T-helper 1 cell treated with Interleukin-12 subunit alpha and Interleukin-12 subunit beta and Interleukin-4 antibody, amounts not matched to agents 30 μg/mL and 1 μg/mL, for 36 hours (primary cell): ENCODE results near the gene PACS2.

Source experiments
- H3K27ac Mint-ChIP-seq: one replicate; pipeline ENCODE4 v1.8.0; 2021; ENCODE audit warnings: mild to moderate bottlenecking, mixed read lengths
- H3K27me3 Mint-ChIP-seq: one replicate; pipeline ENCODE4 v1.8.0; 2021; ENCODE audit warnings: low read depth, mixed read lengths
- H3K36me3 Mint-ChIP-seq: one replicate; pipeline ENCODE4 v1.8.0; 2021; ENCODE audit warnings: low read depth, mixed read lengths
- H3K4me1 Mint-ChIP-seq: one replicate; pipeline ENCODE4 v1.8.0; 2021; ENCODE audit warnings: low read depth, mixed read lengths
- H3K4me3 Mint-ChIP-seq: one replicate; pipeline ENCODE4 v1.8.0; 2021; ENCODE audit warnings: mild to moderate bottlenecking, moderate library complexity, mixed read lengths
- H3K9me3 Mint-ChIP-seq: one replicate; pipeline ENCODE4 v1.8.0; 2021; ENCODE audit warnings: mixed read lengths

PACS2 gene

GRCh38 chr14:105431256-105431655, 116.7 kb downstream of the PACS2 start:
- H3K4me3 Mint-ChIP-seq = no peak overlapping the region
- no peaks in the 10 kb centered on the region for H3K27me3 Mint-ChIP-seq
- H3K36me3 Mint-ChIP-seq = peaks cover 9% of the 10 kb centered on the region
- peaks cover 6% of the 10 kb centered on the region for H3K4me1 Mint-ChIP-seq
- H3K9me3 Mint-ChIP-seq = no peaks in the 10 kb centered on the region
- no peak overlapping the region for H3K27ac Mint-ChIP-seq

DNA sequence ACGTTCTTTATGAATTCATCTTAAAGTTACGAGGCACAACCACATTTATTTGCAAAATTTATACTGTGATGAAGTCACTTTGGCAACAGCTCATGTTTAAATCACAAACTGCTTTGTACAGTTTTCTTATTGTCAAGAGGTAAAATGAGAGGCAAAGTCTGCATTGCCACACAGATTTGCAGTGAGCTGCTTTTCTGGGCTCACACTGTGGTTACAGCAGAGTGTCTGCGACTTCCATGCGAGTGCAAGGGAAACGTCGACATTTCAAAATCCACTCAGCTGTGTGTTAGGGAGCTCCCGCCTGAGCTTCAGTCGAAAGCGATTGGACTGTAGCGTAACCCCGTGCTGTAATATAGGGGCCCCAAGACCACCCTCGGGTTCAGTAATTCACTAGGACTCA, 118.1 kb downstream of the PACS2 start:
- Mint-ChIP-seq H3K9me3 (no peaks in the 10 kb centered on the region), H3K4me1 (peaks cover 6% of the 10 kb centered on the region), H3K4me3 (no peak overlapping the region), H3K36me3 (peaks cover 9% of the 10 kb centered on the region), H3K27ac (no peak overlapping the region), H3K27me3 (no peaks in the 10 kb centered on the region)

DNA sequence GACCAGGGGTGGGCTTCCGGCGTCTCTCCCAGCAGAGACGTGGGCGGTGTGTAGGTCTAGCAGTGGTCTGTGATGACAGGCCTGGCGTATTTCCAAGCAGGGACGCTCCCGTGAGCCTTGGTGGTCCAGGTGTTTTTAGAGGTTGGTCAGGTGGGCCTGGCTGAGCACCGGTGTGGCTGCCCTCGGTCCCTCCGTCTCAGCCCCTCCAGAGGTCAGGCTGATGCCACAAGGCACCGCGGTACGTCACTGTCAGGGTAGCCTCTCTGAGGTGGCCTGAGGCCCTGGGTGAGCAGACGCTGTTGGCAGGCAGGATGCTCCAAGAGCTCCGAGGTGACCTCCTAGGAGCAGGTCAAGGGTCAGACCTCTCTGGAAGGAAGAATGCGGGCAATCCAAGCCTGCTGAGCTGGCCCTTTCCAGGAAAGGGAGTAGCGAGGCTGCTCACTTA, 118.6 kb downstream of the PACS2 start:
- Mint-ChIP-seq H3K4me3 (no peak overlapping the region), H3K4me1 (peaks cover 6% of the 10 kb centered on the region), H3K27me3 (no peaks in the 10 kb centered on the region), H3K27ac (no peak overlapping the region), H3K36me3 (peaks cover 9% of the 10 kb centered on the region), H3K9me3 (no peaks in the 10 kb centered on the region)

DNA sequence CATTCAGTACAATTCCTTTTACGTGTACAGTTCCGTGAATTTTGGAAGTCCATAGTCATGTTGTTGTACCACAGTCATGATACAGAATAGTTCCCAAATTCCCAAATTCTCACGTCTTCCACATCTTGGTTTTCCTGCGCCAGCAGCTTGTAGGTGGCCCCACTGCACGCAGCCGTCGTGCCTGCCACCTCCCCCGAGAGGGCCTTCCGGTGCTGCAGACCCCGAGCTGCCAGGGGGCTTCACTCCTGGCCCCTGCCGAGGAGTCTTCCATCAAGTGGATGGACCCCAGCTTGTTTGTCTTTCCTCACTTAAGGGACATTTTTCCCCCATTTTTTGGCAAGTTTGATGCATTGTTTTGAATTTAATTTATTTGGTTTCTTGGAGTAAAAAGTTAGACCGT, 121.9 kb downstream of the PACS2 start:
- H3K9me3 Mint-ChIP-seq = no peaks in the 10 kb centered on the region
- H3K4me3 Mint-ChIP-seq = no peak overlapping the region
- H3K27me3 Mint-ChIP-seq = no peaks in the 10 kb centered on the region
- H3K4me1 Mint-ChIP-seq = peaks cover 6% of the 10 kb centered on the region
- peaks cover 1% of the 10 kb centered on the region for H3K36me3 Mint-ChIP-seq
- no peak overlapping the region for H3K27ac Mint-ChIP-seq

DNA sequence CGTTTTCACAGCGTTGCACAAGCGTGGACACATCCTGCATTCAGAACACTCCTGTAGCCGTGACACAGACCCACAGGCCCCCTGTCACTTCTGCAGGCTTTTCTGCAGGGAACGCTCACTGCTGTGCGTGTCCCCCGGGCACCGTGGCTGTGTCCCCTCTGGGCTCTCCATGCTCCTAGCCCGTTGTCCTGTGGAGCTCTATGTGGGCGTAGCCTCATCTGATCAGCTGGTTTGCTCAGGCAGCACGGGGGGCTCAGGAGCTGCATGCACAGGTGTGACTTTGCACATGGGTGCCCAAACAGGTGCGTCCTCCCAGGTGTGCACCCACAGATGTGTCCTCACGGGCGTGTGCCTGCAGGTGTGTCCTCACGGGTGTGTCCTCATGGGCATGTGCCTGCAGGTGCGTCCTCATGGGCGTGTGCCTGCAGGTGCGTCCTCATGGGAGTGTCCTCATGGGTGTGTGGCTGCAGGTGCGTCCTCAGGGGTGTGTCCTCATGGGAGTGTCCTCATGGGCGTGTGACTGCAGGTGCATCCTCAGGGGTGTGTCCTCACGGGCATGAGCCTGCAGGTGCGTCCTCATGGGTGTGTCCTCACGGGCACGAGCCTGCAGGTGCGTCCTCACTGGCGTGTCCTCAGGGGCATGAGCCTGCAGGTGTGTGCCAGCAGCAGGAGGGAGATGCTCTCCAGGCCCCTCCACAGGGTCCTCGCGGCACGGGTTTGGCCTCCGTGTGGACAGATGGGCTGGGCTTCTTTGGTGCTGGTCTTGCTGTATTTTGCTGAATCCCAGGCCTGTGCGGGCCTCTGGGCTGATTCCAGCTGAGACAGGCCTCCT, 122.6 kb downstream of the PACS2 start:
- Mint-ChIP-seq H3K36me3 (peaks cover 5% of the 10 kb centered on the region), H3K27ac (no peak overlapping the region), H3K27me3 (no peaks in the 10 kb centered on the region), H3K4me1 (peaks cover 6% of the 10 kb centered on the region), H3K4me3 (no peak overlapping the region), H3K9me3 (no peaks in the 10 kb centered on the region)

DNA sequence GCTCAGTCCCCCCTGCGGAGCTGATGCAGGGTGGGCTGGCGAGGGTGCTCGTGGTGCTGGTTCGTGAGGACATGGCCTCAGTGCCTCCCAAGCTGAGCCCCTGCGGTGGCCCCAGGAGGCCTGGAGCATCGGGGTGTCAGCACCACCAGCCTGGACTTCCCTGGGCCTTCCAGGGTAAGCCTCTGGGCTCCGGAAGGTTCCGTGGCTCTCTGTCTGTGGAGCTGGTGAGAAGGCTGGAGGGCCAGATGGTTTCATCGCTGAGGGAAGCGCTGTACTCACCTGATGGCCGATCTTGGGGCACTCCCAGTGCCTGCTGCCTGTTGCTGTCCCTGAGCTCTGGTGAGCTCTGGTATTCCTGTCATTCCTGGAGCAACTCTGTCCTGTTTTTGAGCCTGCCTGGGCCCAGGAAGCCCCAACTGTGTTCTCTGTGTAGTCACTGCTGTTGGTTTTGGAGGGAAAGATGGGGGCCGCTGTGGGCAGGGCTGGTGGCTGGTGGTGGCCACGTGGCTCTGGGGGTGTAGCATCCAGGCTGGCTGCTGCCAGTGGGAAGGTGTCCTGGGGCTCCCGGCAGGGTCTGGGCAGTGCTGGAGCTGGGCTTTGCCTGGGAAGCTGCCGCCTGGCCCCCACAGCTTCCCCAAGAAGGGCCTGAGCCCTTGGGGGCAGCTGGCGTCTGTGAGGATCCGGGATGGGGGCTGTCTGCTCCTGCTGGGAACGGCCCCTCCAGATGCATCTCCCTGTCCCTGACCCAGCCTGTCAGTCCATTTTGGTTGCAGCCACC, 123.4 kb downstream of the PACS2 start:
- no peaks in the 10 kb centered on the region for H3K9me3 Mint-ChIP-seq
- no peak overlapping the region for H3K4me3 Mint-ChIP-seq
- peaks cover 5% of the 10 kb centered on the region for H3K36me3 Mint-ChIP-seq
- H3K27me3 Mint-ChIP-seq = no peaks in the 10 kb centered on the region
- peaks cover 6% of the 10 kb centered on the region for H3K4me1 Mint-ChIP-seq
- H3K27ac Mint-ChIP-seq = no peak overlapping the region

- Mint-ChIP-seq H3K36me3 (peaks cover 5% of the 10 kb centered on the region), H3K27ac (no peak overlapping the region), H3K4me1 (peaks cover 6% of the 10 kb centered on the region), H3K9me3 (no peaks in the 10 kb centered on the region), H3K27me3 (no peaks in the 10 kb centered on the region), H3K4me3 (no peak overlapping the region)
Measured at GRCh38 chr14:105439179-105439578, 124.6 kb downstream of the PACS2 start.

GRCh38 chr14:105439710-105440553, 125.4 kb downstream of the PACS2 start:
- no peaks in the 10 kb centered on the region for H3K27me3 Mint-ChIP-seq

GRCh38 chr14:105440554-105440900, 126.0 kb downstream of the PACS2 start:
- Mint-ChIP-seq H3K4me1 (peaks cover 3% of the 10 kb centered on the region), H3K27me3 (no peaks in the 10 kb centered on the region), H3K27ac (no peak overlapping the region), H3K9me3 (no peaks in the 10 kb centered on the region), H3K4me3 (no peak overlapping the region), H3K36me3 (peaks cover 5% of the 10 kb centered on the region)

More at GRCh38 chr14:105439710-105440553, 125.4 kb downstream of the PACS2 start:
- H3K4me3 Mint-ChIP-seq = no peak overlapping the region
- no peak overlapping the region for H3K27ac Mint-ChIP-seq
- H3K4me1 Mint-ChIP-seq = peaks cover 5% of the 10 kb centered on the region
- H3K36me3 Mint-ChIP-seq = peaks cover 5% of the 10 kb centered on the region
- no peaks in the 10 kb centered on the region for H3K9me3 Mint-ChIP-seq

GRCh38 chr14:105440992-105441391, 126.4 kb downstream of the PACS2 start:
- Mint-ChIP-seq H3K36me3 (peaks cover 5% of the 10 kb centered on the region), H3K27me3 (no peaks in the 10 kb centered on the region), H3K9me3 (no peaks in the 10 kb centered on the region), H3K27ac (no peak overlapping the region), H3K4me3 (no peak overlapping the region), H3K4me1 (no peaks in the 10 kb centered on the region)

DNA sequence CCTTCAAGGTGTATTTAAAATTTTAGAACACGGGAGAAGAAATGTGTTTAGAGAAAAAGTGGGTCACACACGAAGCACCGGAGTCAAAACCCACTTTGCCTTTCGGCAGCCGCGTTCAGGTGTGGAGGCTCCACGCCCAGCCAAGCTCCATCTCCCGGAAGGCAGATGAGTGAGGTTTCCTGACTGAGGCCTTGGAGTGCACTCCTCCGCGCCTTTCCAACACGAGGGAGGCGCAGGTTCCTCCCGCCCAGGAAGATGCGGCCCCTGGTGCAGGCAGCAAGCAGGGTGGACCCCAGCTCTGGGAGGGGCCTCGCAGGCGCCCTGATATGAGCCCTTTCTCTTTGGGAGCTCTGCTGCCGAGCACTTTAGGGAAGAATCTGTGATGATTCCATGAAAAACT, 127.6 kb downstream of the PACS2 start:
- Mint-ChIP-seq H3K27ac (no peak overlapping the region), H3K27me3 (no peaks in the 10 kb centered on the region), H3K4me1 (no peaks in the 10 kb centered on the region), H3K4me3 (no peak overlapping the region), H3K9me3 (no peaks in the 10 kb centered on the region), H3K36me3 (peaks cover 3% of the 10 kb centered on the region)

DNA sequence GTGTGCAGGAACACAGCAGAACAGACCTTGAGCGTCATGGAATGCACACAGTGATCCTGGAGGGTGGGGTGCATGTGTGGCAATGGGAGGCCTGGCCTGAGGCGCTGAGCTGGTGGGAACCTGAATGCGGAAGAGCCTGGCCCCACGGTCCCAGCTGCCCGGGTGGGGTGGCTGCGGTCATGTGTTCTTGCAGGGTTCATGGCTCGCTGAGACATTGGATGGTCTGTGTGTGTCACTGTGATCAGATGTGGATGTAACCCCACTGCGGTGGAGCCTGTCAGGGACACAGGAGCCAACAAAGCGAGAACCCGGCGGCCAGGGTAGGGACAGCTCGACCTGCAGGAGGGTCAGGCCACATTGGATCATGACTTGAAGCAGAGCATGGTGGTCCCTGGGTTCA, 128.3 kb downstream of the PACS2 start:
- Mint-ChIP-seq H3K4me1 (no peaks in the 10 kb centered on the region), H3K27me3 (no peaks in the 10 kb centered on the region), H3K27ac (no peak overlapping the region), H3K4me3 (no peak overlapping the region), H3K36me3 (peaks cover 3% of the 10 kb centered on the region), H3K9me3 (no peaks in the 10 kb centered on the region)

- no peak overlapping the region for H3K4me3 Mint-ChIP-seq
- no peaks in the 10 kb centered on the region for H3K9me3 Mint-ChIP-seq
- H3K36me3 Mint-ChIP-seq = peaks cover 3% of the 10 kb centered on the region
- H3K27me3 Mint-ChIP-seq = no peaks in the 10 kb centered on the region
- H3K27ac Mint-ChIP-seq = no peak overlapping the region
- no peaks in the 10 kb centered on the region for H3K4me1 Mint-ChIP-seq
Measured at GRCh38 chr14:105444859-105445258, 130.3 kb downstream of the PACS2 start.

GRCh38 chr14:105445290-105445689, 130.7 kb downstream of the PACS2 start:
- no peak overlapping the region for H3K4me3 Mint-ChIP-seq
- no peaks in the 10 kb centered on the region for H3K4me1 Mint-ChIP-seq
- no peak overlapping the region for H3K27ac Mint-ChIP-seq
- peaks cover 3% of the 10 kb centered on the region for H3K36me3 Mint-ChIP-seq
- no peaks in the 10 kb centered on the region for H3K27me3 Mint-ChIP-seq
- H3K9me3 Mint-ChIP-seq = no peaks in the 10 kb centered on the region
